ENCODE results near the gene FAM13B. TPM values are rescaled to one million over a fixed set of nuclear protein-coding genes. Genes with fewer than 3 reads are reported as not detected.

The FAM13B gene
- total and polyA plus RNA-seq, 2 of the 8 experiments (the other 6 are each of a cell fraction or from before 2014, with no cell fraction given) = 6.4 to 17.0 TPM

DNA sequence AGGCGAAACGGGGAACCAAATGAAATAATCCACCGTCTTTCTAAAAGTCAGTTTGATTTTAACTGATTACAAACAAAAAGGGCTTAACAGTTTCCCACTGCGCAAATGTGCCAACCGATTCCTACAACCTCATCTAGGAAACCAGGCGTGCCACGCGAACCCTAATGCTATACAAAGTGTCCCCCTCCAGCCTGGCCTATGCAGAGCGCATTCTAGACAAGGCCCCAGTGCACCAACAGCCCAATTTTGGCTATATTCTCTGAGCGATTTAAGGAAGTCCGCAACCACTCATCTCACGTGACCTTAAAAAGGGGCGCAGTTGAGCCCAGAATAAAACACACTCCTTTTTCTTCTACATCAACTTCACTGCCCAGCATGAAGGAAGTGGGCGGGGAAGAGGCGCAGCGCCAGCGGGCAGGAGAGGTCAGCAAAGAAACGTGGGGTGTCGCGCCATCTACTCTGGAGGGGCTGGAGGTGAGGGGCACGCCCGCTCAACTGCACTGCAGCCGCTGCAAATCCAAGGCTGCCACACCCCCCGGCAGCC lies 779 bp downstream of the FAM13B start (continued):
- TF ChIP-seq, protein P1, sequence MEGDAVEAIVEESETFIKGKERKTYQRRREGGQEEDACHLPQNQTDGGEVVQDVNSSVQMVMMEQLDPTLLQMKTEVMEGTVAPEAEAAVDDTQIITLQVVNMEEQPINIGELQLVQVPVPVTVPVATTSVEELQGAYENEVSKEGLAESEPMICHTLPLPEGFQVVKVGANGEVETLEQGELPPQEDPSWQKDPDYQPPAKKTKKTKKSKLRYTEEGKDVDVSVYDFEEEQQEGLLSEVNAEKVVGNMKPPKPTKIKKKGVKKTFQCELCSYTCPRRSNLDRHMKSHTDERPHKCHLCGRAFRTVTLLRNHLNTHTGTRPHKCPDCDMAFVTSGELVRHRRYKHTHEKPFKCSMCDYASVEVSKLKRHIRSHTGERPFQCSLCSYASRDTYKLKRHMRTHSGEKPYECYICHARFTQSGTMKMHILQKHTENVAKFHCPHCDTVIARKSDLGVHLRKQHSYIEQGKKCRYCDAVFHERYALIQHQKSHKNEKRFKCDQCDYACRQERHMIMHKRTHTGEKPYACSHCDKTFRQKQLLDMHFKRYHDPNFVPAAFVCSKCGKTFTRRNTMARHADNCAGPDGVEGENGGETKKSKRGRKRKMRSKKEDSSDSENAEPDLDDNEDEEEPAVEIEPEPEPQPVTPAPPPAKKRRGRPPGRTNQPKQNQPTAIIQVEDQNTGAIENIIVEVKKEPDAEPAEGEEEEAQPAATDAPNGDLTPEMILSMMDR (IDR thresholded peaks at IDR 0.05; ENCODE audit: control extremely low read depth in 1 of 3, insufficient read depth in 1 of 3, low read depth in 1 of 3, low read length in 3 of 3) = peak in 1 of 3 experiments; percentile 1; a peak in 1 of 4 replicates

Data from H1 (cell line).